Measurements from ENCODE around the gene SRPK1.
"Not testable (repeated sequence)": the region's sequence is repeated elsewhere in the genome, so short reads cannot be mapped to it uniquely, and the experiment has no call there.

The SRPK1 gene

GRCh38 chr6:35929601-35930000 is 8.7 kb upstream of the SRPK1 start:
- FAIRE-seq, result no peak

GRCh38 chr6:35926509-35927215 is 5.8 kb upstream of the SRPK1 start:
- no peak for FAIRE-seq

GRCh38 chr6:35925961-35926360 is 5.1 kb upstream of the SRPK1 start:
- no peak for FAIRE-seq

- FAIRE-seq, result no peak
Observed at GRCh38 chr6:35924146-35924545, 3.2 kb upstream of the SRPK1 start.

- no peak for FAIRE-seq
Observed at GRCh38 chr6:35922139-35922554, 1.2 kb upstream of the SRPK1 start.

GRCh38 chr6:35919827-35920751 is 809 bp downstream of the SRPK1 start:
- no peak for FAIRE-seq

GRCh38 chr6:35919085-35919826 is 1.6 kb downstream of the SRPK1 start:
- no peak for FAIRE-seq

- not testable (repeated sequence) for FAIRE-seq
Observed at GRCh38 chr6:35916893-35917292, 4.0 kb downstream of the SRPK1 start.

GRCh38 chr6:35916056-35916455 is 4.8 kb downstream of the SRPK1 start:
- no peak for FAIRE-seq

GRCh38 chr6:35914536-35914935 is 6.4 kb downstream of the SRPK1 start:
- no peak for FAIRE-seq

- FAIRE-seq, result no peak
Observed at GRCh38 chr6:35911871-35912653, 8.8 kb downstream of the SRPK1 start.

- not testable (repeated sequence) for FAIRE-seq
Observed at GRCh38 chr6:35909571-35909970, 11.3 kb downstream of the SRPK1 start.

- not testable (repeated sequence) for FAIRE-seq
Observed at GRCh38 chr6:35908753-35909401, 12.0 kb downstream of the SRPK1 start.

- no peak for FAIRE-seq
Observed at GRCh38 chr6:35907750-35908149, 13.1 kb downstream of the SRPK1 start.

GRCh38 chr6:35906499-35906846 is 14.4 kb downstream of the SRPK1 start:
- FAIRE-seq, result no peak

- no peak for FAIRE-seq
Observed at GRCh38 chr6:35905841-35906498, 14.9 kb downstream of the SRPK1 start.

GRCh38 chr6:35905141-35905785 is 15.6 kb downstream of the SRPK1 start:
- FAIRE-seq, result no peak

GRCh38 chr6:35903679-35904078 is 17.2 kb downstream of the SRPK1 start:
- FAIRE-seq, result no peak

- no peak for FAIRE-seq
Observed at GRCh38 chr6:35900448-35900847, 20.4 kb downstream of the SRPK1 start.

GRCh38 chr6:35898003-35898402 is 22.9 kb downstream of the SRPK1 start:
- no peak for FAIRE-seq

- FAIRE-seq, result no peak
Observed at GRCh38 chr6:35897486-35897885, 23.4 kb downstream of the SRPK1 start.
